ENCODE measurements around the gene CXorf49.
"Not testable (repeated sequence)": the region's sequence is repeated elsewhere in the genome, so short reads cannot be mapped to it uniquely, and the experiment has no call there.

Gene CXorf49

GRCh38 chrX:71718185-71718584, at the start of gene CXorf49:
TSS of gene CXorf49 (minus strand) at chrX:71718285. CDS start at chrX:71718151, 134 bp downstream.
- not testable (repeated sequence) for DNase-seq (ENCODE audit: low spot score)

DNA sequence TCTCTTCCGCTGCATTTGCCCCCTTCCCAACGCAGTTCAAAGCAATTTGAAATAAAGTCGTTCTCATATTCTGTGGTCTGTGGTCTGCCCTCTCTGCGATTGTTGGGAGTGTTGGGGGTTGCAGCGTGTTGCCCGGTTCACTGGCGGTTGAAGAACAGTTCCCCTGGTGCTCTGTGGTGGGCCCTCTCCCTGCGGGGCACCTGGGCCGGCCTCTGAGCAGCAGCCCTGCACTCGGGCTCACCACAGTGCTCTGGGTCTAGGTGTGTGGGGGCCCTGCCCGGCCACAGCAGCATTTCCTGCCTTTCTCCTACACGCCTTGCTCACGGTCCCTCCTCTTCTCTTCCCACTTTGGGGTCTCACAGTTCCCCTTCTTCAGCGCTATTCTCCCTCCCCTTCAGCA, 49.0 kb upstream of the CXorf49 start:
- DNase-seq (ENCODE audit: low spot score), result not testable (repeated sequence)

GRCh38 chrX:71765613-71766012, 47.5 kb upstream of the CXorf49 start:
- DNase-seq (ENCODE audit: low spot score), result not testable (repeated sequence)

GRCh38 chrX:71764832-71765231, 46.7 kb upstream of the CXorf49 start:
- DNase-seq (ENCODE audit: low spot score), result not testable (repeated sequence)

GRCh38 chrX:71763049-71763448, 45.0 kb upstream of the CXorf49 start, which contains the start of gene CXorf49B:
TSS of gene CXorf49B (plus strand) at chrX:71763349. CDS start at chrX:71763424, 75 bp downstream.
- DNase-seq (ENCODE audit: low spot score), result not testable (repeated sequence)

DNA sequence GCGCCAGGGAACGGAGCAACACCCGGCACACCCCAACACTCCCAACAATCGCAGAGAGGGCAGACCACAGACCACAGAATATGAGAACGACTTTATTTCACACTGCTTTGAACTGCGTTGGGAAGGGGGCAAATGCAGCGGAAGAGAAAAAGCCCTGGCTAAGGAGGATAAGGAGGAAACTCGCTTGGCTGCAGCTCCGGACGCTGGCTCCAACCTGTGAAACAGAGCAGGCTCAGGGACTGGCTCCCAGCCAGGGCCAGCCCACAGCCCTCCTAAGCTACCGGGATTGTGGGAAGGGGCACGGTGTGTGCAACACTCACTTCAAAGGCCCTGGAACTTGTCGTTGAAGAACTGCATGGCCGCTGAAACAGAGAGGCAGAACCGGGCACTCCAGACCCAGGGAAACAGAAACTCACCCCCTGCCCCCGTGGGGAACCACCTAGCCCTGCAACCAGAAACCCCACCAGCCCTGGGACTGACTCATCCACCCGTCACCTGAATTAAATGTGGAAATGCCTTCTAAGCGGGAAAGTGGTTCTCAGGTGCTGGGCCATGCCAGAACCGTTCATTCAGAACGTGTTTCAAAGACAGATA, 42.7 kb upstream of the CXorf49 start:
- not testable (repeated sequence) for DNase-seq (ENCODE audit: low spot score)

- not testable (repeated sequence) for DNase-seq (ENCODE audit: low spot score)
Measured at GRCh38 chrX:71720289-71720886, 2.3 kb upstream of the CXorf49 start.

DNA sequence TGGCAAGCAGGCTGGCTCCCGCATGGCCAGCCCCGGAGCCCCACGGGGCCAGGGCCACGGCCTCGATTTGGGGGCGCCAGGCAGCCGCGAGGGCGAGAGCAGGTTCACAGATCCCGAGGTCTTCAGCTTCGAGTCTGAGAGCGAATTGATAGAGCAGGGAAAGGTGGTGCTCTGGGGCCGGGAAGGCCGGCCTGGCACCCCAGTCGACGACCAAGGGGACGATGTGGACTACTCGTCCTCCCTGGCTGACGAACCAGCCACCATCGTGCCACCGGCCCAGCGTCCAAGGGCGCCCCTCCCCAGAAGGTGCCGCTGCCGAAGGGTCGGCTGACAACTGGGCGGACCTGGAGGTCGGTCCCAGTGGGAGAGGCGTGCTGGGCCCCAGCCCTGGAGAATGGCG, 1.1 kb upstream of the CXorf49 start:
- DNase-seq (ENCODE audit: low spot score), result not testable (repeated sequence)

DNA sequence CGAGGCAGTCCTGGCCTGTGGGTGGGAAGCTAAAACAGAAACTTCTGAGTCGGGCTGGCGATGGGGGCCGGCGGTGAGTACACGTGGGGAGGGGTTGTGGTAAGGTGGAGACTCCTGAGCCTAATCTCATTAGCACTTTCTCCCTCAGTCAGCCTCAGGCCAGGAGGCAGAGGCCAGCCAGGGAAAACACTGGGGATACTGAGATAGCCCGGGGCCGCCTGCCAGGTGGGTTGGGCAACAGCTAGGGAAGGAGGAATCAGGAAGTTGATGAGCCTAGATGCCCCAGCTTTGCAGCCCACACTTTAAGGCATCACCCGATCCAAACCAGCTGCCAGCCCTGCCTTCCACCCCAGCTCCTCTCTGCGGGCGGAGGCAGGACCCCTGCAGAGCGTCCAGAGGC, 1.8 kb downstream of the CXorf49 start:
- not testable (repeated sequence) for DNase-seq (ENCODE audit: low spot score)

DNA sequence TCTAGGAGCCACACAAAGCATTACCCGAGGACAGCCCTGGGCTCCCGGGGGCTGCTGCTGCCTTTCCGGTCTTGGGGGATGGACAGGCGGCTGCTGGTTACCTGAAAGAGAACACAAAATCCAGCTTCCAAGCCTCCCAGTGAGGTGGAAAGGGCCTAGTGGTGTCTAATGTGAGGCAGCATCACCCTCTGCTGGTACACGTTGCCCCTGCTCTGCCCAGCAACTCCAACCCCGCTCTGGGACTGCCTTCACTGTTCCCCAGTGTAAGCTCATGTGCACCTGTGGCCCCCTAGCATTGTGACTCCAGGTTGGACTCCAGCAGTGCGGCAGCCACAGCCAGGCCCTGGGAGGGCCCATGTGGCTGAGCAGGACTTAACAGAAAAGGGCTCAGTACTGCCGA, 2.5 kb downstream of the CXorf49 start:
- DNase-seq (ENCODE audit: low spot score), result not testable (repeated sequence)

GRCh38 chrX:71714064-71714463, 4.0 kb downstream of the CXorf49 start:
- not testable (repeated sequence) for DNase-seq (ENCODE audit: low spot score)

DNA sequence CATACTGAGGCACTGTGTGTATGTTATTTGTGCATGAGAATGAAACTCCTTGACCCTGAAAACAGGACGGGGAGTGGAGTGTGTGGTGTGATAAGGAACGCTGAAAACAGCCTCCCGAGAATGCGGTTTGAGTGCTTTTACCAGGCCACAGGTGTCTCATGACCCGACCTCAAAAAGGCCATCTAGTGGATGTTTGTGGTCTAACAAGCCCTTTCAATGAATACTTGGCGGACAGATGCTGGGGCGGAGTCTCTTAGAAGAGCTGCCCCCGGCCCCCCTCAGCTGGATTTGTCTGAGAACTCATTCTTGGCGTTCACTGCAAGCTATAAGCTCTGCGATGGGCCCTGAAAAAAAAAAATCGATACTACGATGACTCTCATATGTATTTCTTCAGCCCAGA, 15.2 kb downstream of the CXorf49 start:
- DNase-seq (ENCODE audit: low spot score), result not testable (repeated sequence)

- not testable (repeated sequence) for DNase-seq (ENCODE audit: low spot score)
Measured at GRCh38 chrX:71699023-71699344, 19.1 kb downstream of the CXorf49 start.

- DNase-seq (ENCODE audit: low spot score), result not testable (repeated sequence)
Measured at GRCh38 chrX:71698299-71699022, 19.6 kb downstream of the CXorf49 start.

GRCh38 chrX:71697466-71698298, 20.4 kb downstream of the CXorf49 start:
- DNase-seq (ENCODE audit: low spot score), result not testable (repeated sequence)

GRCh38 chrX:71696641-71697465, 21.2 kb downstream of the CXorf49 start:
- DNase-seq (ENCODE audit: low spot score), result not testable (repeated sequence)

DNA sequence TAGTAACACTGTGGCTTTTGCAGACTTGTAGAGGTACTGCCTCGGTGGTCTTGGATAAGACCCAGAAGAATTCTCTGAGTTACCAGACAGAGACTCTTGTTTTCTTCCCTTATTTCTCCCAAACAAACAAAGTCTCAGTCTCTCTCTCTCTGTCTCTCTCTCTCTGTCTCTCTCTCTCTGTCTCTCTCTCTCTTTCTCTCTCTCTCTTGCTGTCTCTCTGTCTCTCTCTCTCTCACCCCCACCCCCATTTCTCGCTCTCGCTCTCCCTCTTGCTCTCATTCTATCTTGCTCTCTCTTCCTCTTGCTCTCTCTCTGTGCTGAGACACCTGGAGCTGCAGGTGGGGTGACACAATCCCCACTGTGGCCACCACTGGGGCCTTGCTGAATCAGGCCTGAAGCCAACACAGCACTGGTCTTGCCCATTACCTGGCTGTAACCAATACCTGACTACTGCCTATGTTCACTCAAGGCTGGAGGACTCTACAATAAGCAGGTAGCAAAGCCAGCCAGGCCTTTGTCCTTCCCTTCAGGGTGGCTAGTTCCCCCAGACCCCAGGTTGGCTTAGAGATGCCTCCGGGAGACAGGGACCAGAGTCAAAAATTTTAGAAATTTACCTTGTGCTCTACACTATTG, 38.4 kb downstream of the CXorf49 start:
- no peak for DNase-seq (ENCODE audit: low spot score)

- DNase-seq (ENCODE audit: low spot score), result not testable (repeated sequence)
Measured at GRCh38 chrX:71677195-71677594, 40.9 kb downstream of the CXorf49 start.

- not testable (repeated sequence) for DNase-seq (ENCODE audit: low spot score)
Measured at GRCh38 chrX:71676068-71676795, 41.9 kb downstream of the CXorf49 start.

GRCh38 chrX:71675636-71676035, 42.4 kb downstream of the CXorf49 start:
- not testable (repeated sequence) for DNase-seq (ENCODE audit: low spot score)
